A673 (cell line): ENCODE data around the gene SLC9A5. TPM values are rescaled to one million over a fixed set of nuclear protein-coding genes. Genes with fewer than 3 reads are reported as not detected.

Source experiments
- BruUV-seq: library from RNA; stranded (reverse); fragments of 400-500 nt; replicated peaks from 2 replicates; lab custom pipeline; 2021; lab: Mats Ljungman, UMichigan
- CTCF ChIA-PET: fragments of 300-600 bp; sonication (Branson Sonifier 250); formaldehyde crosslinking; loops from one replicate; lab custom pipeline; 2022; ENCODE audit warnings: antibody characterized with exemption; lab: Charles Lee
- POLR2A ChIA-PET: fragments of 300-600 bp; sonication (Branson Sonifier 250); formaldehyde crosslinking; loops from one replicate; lab custom pipeline; 2022; ENCODE audit warnings: antibody characterized with exemption; ENCODE audit not compliant: low non-redundant PET; lab: Charles Lee
- DNase-seq: peaks from one replicate; pipeline ENCODE4 v3.0.0-alpha.2; 2015; ENCODE audit warnings: low spot score
- H3K27ac ChIP-seq: fragments of 200-600 bp; sonication (generic); 2 replicates; pipeline ENCODE4 v1.5.1; 2016; ENCODE audit warnings: mixed run types, low read depth, mild to moderate bottlenecking, mixed read lengths, antibody characterized with exemption, low read length; ENCODE audit not compliant: poor library complexity, severe bottlenecking
- H3K27me3 ChIP-seq: fragments of 200-600 bp; sonication (generic); replicated peaks from 2 replicates; pipeline ENCODE4 v1.6.1; 2017; ENCODE audit warnings: mixed run types, low read depth, mild to moderate bottlenecking, mixed read lengths, antibody characterized with exemption, low read length; ENCODE audit not compliant: insufficient read depth, poor library complexity
- H3K36me3 ChIP-seq: fragments of 200-600 bp; sonication (generic); 2 replicates; pipeline ENCODE4 v1.6.1; 2016; ENCODE audit warnings: mixed run types, mild to moderate bottlenecking, mixed read lengths, antibody characterized with exemption, low read length; ENCODE audit not compliant: insufficient read depth, poor library complexity, severe bottlenecking
- H3K4me1 ChIP-seq: fragments of 200-600 bp; sonication (generic); 2 replicates; pipeline ENCODE4 v1.6.1; 2017; ENCODE audit warnings: mixed run types, mild to moderate bottlenecking, mixed read lengths, antibody characterized with exemption, low read length; ENCODE audit not compliant: insufficient read depth, poor library complexity, severe bottlenecking
- H3K4me3 ChIP-seq: fragments of 200-600 bp; sonication (generic); 2 replicates; pipeline ENCODE4 v1.5.1; 2016; ENCODE audit warnings: low read depth, mixed run types, mild to moderate bottlenecking, mixed read lengths, low read length; ENCODE audit not compliant: poor library complexity, severe bottlenecking
- H3K9me3 ChIP-seq: fragments of 200-600 bp; sonication (generic); 2 replicates; pipeline ENCODE4 v1.6.1; 2016; ENCODE audit warnings: mixed run types, low read depth, mild to moderate bottlenecking, mixed read lengths, antibody characterized with exemption, low read length; ENCODE audit not compliant: poor library complexity, severe bottlenecking
- CTCF ChIP-seq: fragments of 300-800, 200-600 bp; sonication (generic); conservative IDR thresholded peaks from 2 replicates; pipeline ENCODE4 v1.5.1; 2017; ENCODE audit warnings: low read depth, mild to moderate bottlenecking, antibody characterized with exemption, low read length, moderate library complexity, mixed read lengths
- EZH2 ChIP-seq: fragments of 200-600 bp; sonication (generic); IDR thresholded peaks from 2 replicates; pipeline ENCODE4 v1.6.1; 2017; ENCODE audit warnings: borderline replicate concordance, low read depth, mild to moderate bottlenecking, mixed read lengths, antibody characterized with exemption, low read length; ENCODE audit not compliant: poor library complexity, severe bottlenecking
- intact Hi-C: fragments of 100-400 bp; cut with micrococcal nuclease; formaldehyde crosslinking; loops from one replicate; pipeline ENCODE4 v1.10.0; 2022; ENCODE audit not compliant: unreplicated experiment
- total RNA-seq: library from RNA; stranded (reverse); gene quantifications from 2 replicates; pipeline ENCODE4 v1.2.3, GENCODE V29; 2021

Gene SLC9A5
- total RNA-seq, 1 experiment from 2014 or later, result 2.4 TPM

DNA sequence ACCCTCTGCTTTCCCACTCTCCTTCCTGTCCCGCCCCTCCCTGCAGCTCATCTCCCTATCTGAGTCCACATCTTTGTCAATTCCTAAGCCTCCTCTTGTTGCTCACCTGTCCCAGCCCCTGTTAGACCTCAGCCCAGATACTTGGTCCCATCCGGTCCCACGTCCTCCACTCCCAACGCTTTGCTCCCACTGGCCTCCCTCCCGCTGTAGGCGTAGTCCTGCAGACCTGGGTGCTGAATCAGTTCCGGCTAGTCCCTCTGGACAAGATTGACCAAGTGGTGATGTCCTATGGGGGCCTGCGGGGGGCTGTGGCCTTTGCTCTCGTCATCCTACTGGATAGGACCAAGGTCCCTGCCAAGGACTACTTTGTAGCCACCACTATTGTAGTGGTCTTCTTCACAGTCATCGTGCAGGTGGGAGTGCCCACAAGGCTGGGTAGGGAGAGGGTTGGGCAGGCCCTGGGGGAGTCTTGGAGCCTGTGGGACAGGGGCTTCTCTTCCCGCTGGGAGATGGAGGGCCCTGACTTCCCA is 8.0 kb downstream of the SLC9A5 start:
- no TSS peak for BruUV-seq
- no peak overlapping the region for H3K27ac ChIP-seq
- CTCF ChIA-PET, result no interaction called here
- H3K9me3 ChIP-seq, result no peaks in the 10 kb centered on the region
- intact Hi-C loops, result no loop called here
- no peaks in the 10 kb centered on the region for H3K36me3 ChIP-seq
- POLR2A ChIA-PET, result no interaction called here
- H3K4me1 ChIP-seq, result no peaks in the 10 kb centered on the region
- H3K4me3 ChIP-seq, result no peak overlapping the region
- TF ChIP-seq EZH2, result no peak
- TF ChIP-seq CTCF, result no peak
- H3K27me3 ChIP-seq, result no peaks in the 10 kb centered on the region
- no peak for DNase-seq

GRCh38 chr16:67257486-67258160 is 8.8 kb downstream of the SLC9A5 start:
- DNase-seq, result no peak
- no TSS peak for BruUV-seq
- Histone ChIP-seq H3K9me3 (no peaks in the 10 kb centered on the region), H3K36me3 (no peaks in the 10 kb centered on the region), H3K27ac (no peak overlapping the region), H3K4me3 (no peak overlapping the region), H3K4me1 (no peaks in the 10 kb centered on the region), H3K27me3 (no peaks in the 10 kb centered on the region)
- intact Hi-C loops, result no loop called here
- TF ChIP-seq CTCF, result no peak
- TF ChIP-seq EZH2, result no peak
- POLR2A ChIA-PET, result no interaction called here
- CTCF ChIA-PET, result no interaction called here

DNA sequence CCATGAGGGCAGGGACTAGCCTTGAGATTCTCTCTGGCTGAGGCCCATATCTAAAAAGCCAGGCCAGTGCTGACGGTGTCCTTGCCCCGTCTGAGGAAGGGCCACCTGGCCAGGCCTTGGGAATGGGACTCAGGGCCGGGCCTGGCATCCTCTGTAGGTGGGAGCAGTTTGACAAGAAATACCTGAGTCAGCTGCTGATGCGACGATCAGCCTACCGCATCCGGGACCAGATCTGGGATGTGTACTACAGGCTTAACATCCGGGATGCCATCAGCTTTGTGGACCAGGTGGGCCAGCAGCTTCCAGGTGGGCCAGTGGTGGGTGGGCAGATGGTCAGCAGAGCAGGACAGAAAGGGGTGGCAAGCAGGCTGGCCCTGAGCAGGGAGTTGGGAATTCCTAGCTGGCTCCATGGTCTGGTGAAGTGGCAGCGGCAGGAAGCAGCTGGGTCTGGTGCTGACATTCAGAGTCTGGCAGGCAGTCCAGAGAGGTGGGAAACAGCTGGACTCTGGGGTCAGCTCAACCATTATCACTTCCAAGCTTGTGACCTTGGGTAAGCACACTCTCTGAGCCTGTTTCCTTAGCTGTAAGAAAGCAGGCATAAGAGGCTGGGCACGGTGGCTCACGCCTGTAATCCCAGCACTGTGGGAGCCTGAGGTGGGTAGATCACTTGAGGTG is 9.5 kb downstream of the SLC9A5 start:
- no peaks in the 10 kb centered on the region for H3K9me3 ChIP-seq
- no peak overlapping the region for H3K27ac ChIP-seq
- no peaks in the 10 kb centered on the region for H3K36me3 ChIP-seq
- POLR2A ChIA-PET, result no interaction called here
- no peaks in the 10 kb centered on the region for H3K27me3 ChIP-seq
- CTCF ChIA-PET, result interaction anchor here (0.6 kb wide), 1 partner anchor 80 kb away, joined by 4 read pairs; no protein-coding TSS in a partner anchor
- TF ChIP-seq EZH2 (no peak), CTCF (no peak)
- no peak overlapping the region for H3K4me3 ChIP-seq
- DNase-seq, result no peak
- intact Hi-C loops, result no loop called here
- no peaks in the 10 kb centered on the region for H3K4me1 ChIP-seq
- BruUV-seq, result no TSS peak
